ENCODE measurements around the gene NACC2.
"Not testable (repeated sequence)": the region's sequence is repeated elsewhere in the genome, so short reads cannot be mapped to it uniquely, and the experiment has no call there.

Gene NACC2

GRCh38 chr9:136079211-136079915 is 15.7 kb downstream of the NACC2 start:
- no peak for DNase-seq

- no peak for DNase-seq
Observed at GRCh38 chr9:136078498-136079011, 16.5 kb downstream of the NACC2 start.

GRCh38 chr9:136078024-136078423 is 17.1 kb downstream of the NACC2 start:
- DNase-seq: no peak

- DNase-seq: no peak
Observed at GRCh38 chr9:136077491-136077890, 17.6 kb downstream of the NACC2 start.

- no peak for DNase-seq
Observed at GRCh38 chr9:136075881-136076678, 19.0 kb downstream of the NACC2 start.

GRCh38 chr9:136075134-136075841 is 19.8 kb downstream of the NACC2 start:
- DNase-seq: no peak

- DNase-seq: no peak
Observed at GRCh38 chr9:136074706-136075105, 20.4 kb downstream of the NACC2 start.

- DNase-seq: no peak
Observed at GRCh38 chr9:136062657-136063439, 32.2 kb downstream of the NACC2 start.

GRCh38 chr9:136061916-136062315 is 33.2 kb downstream of the NACC2 start:
- not testable (repeated sequence) for DNase-seq

GRCh38 chr9:136061405-136061804 is 33.7 kb downstream of the NACC2 start:
- no peak for DNase-seq

GRCh38 chr9:136060671-136061371 is 34.3 kb downstream of the NACC2 start:
- no peak for DNase-seq

GRCh38 chr9:136059851-136060670 is 35.0 kb downstream of the NACC2 start:
- no peak for DNase-seq

GRCh38 chr9:136059321-136059791 is 35.7 kb downstream of the NACC2 start:
- DNase-seq: no peak

- no peak for DNase-seq
Observed at GRCh38 chr9:136058801-136059302, 36.2 kb downstream of the NACC2 start.

GRCh38 chr9:136058084-136058483 is 37.0 kb downstream of the NACC2 start:
- DNase-seq: no peak

- no peak for DNase-seq
Observed at GRCh38 chr9:136057236-136058081, 37.6 kb downstream of the NACC2 start.

- no peak for DNase-seq
Observed at GRCh38 chr9:136056546-136057235, 38.4 kb downstream of the NACC2 start.

GRCh38 chr9:136055715-136056545 is 39.2 kb downstream of the NACC2 start:
- no peak for DNase-seq

All from NCI-H2029 (cell line).